Stimulated activated CD8-positive, alpha-beta memory T cell treated with anti-CD3 and anti-CD28 coated beads, Interleukin-12 subunit alpha, Interleukin-12 subunit beta, amount 100 ng/mL, for 4 hours (primary cell): ENCODE measurements around the gene GAB1.

Experiments
- DNase-seq: peaks from one replicate; pipeline ENCODE4 v3.0.0-alpha.2; 2020; ENCODE audit warnings: low read depth

GAB1 gene

GRCh38 chr4:143389579-143390195 is 53.0 kb downstream of the GAB1 start:
- DNase-seq = no peak

- no peak for DNase-seq
These were observed 54.1 kb downstream of the GAB1 start for GRCh38 chr4:143390764-143391163.

GRCh38 chr4:143391261-143391660 is 54.6 kb downstream of the GAB1 start:
- no peak for DNase-seq

- no peak for DNase-seq
These were observed 55.2 kb downstream of the GAB1 start for GRCh38 chr4:143391895-143392294.

DNA sequence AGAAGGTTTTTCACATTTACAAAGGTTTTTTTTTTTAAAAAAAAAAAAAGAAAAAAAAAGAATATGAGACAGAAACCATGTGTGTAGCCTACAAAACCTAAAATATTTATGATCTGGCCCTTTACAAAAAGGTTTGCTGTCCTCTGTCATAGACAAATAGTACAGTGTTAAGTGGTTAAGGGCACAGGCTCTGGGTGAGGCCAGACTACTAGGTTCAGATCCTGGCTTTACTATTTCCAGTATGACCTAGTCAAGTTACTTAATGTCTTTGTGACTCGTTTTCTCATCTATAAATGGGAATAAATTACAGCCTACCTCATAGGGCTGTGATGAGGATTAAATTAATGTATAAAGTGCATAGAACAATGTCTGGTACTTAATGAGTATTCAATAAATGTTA is 56.5 kb downstream of the GAB1 start:
- DNase-seq = no peak

DNA sequence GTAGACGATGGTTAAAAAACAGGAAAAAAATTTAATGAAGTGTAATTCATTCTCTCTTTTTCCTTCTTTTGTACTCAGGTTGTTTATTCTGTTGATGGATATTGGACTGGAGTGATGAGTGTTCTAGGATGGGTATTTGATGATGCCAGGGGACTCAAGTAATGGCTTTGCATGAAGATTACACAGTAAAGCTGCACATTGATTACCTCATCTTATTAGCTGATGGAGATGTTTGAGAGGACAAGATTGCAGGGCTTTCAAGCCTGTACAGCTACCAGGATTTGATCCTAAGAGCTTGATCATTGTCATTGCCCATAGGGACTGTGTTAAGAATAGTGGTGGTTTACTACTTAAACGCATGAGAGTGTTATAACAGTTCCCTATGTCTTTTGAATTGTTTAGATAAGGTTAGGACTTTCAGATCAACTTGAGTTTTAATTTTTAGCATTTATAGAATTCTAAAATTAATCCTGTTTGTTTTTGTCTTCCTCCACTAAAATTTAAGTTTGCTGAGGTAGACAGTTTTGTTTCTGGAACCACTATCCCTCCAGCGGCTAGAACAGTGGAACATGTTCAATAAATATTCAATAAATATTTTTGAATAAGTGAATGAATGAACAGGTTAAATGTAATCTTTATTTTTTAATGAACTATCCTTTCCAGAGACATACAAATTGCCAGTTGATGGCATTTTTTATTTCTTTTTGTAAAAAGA is 58.2 kb downstream of the GAB1 start:
- no peak for DNase-seq

- no peak for DNase-seq
These were observed 60.0 kb downstream of the GAB1 start for GRCh38 chr4:143396695-143397094.

DNA sequence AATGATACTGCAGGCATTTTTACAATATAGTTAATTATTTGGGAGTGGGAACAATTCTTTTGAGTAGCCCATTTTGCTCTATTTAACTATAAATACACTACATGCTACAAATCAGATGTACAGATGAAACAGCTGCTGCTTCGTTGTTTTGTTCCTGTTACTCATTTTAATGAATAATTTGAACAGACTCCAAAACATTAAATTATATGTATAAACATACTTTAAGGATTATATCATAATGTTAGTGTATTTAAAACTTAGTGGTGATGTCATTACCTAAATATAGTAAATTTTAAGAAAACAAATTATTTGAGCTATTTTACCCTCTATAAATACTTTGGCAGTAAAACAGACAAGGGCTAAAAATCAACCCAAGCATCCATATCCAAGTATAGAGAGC is 60.7 kb downstream of the GAB1 start:
- no peak for DNase-seq

DNA sequence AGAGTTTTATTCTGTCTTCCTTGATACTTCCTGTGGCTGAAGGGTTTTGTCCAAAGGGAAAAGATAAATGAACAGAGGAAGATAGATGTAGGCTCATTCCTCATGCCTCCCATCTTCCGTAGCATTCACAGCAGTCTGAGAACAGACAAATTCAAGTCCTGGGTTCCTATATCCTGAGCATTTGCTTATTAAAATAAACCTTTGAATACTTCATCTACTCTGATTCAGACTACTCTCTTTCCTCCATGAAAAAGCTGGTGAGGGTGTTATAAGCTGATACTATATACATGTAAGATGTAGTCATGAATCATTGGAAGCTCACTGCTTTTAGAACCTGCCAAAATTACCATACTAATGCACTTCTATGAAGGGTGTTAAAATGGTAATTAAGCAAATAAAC is 61.2 kb downstream of the GAB1 start:
- DNase-seq = no peak

GRCh38 chr4:143399113-143399949 is 62.7 kb downstream of the GAB1 start:
- DNase-seq = no peak

DNA sequence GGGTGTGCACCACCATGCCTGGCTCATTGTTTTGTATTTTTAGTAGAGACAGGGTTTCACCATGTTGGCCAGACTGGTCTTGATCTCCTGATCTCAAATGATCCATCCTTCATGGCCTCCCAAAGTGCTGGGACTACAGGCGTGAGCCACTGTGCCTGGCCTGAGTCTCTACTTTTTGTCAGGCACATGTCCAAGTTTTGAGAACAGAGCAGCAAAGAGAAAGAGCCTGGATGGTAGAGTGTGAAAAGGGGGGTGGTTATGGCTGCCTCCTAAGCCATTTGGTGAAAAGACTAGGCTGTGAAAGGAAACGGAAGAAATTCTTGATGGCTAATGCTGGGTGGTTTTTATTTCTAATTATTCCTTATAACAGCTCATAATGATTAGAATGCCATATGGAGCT is 63.4 kb downstream of the GAB1 start:
- no peak for DNase-seq

- DNase-seq = no peak
These were observed 66.3 kb downstream of the GAB1 start for GRCh38 chr4:143402776-143403552.

- no peak for DNase-seq
These were observed 66.8 kb downstream of the GAB1 start for GRCh38 chr4:143403553-143403820.

DNA sequence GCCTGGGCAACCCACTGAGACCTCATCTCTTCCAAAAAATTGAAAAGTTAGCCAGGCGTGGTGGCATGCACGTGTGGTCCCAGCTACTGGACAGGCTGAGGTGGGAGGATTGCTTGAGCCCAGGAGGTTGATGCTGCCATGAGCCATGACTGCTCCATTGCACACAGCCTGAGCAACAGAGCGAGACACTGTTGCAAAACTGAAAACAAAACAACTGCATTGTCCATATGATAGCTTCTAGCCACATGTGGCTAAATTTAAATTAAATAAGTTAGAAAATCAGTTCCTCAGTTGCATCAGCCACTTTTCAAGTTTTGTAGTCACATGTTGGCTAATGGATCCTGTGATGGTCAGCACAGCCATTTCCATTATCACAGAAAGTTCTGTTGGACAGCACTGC is 67.9 kb downstream of the GAB1 start:
- DNase-seq = no peak

DNA sequence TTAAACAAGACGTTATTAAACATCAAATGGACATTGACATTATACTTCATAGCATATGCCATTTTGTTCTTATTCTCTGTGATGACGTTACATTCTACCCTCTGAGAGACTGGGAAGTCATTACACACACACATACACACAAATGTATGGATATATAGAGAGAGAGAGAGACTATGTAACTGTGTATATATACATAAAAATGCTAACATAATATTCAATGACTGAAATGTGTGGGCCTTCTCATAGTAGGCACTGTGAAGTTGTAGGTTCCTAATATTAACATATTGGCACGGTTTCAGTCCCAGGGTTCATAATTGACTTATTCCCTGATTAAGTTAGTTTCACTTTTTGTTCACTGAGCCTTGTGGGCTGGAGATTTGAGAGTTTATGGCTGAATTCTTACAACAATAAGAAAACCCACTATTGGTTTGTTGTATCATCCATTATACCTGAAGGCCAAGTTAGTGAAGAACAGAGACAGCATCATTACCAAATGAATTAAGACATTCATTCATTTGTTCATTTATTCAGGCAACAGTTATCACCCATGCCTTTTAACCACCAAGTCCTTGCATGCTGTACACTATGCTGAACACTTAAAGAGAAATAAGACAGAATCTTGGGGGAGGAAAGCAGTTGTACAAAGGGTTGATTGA is 68.5 kb downstream of the GAB1 start:
- no peak for DNase-seq

- DNase-seq = no peak
These were observed 69.8 kb downstream of the GAB1 start for GRCh38 chr4:143406523-143406922.

DNA sequence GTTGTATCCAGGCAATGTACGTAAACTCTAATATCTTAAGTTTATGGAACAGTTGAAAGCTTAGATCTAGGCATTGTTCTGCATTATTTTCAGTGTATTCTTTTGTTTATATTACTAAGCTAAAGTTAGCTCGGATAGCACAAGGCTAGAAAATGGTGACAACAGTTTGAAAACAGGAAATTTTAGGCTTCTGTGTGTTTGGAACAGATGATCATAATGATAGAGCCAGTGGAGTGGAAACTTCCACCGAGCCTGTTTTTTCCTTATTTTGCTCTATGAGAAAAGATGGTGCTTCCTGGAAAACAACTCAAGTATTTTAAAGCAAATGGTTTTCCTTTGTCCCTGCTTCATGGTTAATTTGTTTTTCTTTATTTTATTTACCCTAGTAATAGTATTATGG is 70.8 kb downstream of the GAB1 start:
- no peak for DNase-seq

- no peak for DNase-seq
These were observed 71.2 kb downstream of the GAB1 start for GRCh38 chr4:143407888-143408287.

DNA sequence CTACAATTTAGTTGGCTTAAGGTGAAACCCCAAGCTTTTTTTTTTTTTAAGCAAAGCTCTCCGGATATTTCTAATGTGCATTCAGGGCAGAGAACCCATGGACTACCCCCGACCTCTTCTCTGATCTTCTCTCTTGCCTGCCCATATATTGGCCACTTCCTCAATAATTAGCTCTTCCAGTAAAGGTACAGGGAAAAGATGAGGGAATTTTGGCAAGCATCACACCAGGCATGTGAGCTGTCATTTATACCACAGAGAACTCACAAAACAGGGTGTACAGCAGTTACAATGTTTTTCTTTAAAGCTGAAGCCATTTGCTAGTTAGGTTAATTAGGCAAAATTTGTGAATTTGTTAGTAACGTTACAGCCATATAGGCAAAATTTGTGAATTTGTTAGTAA is 73.3 kb downstream of the GAB1 start:
- no peak for DNase-seq

- DNase-seq = no peak
These were observed 75.1 kb downstream of the GAB1 start for GRCh38 chr4:143411527-143412419.

GRCh38 chr4:143412420-143412758 is 75.7 kb downstream of the GAB1 start:
- no peak for DNase-seq
